ENCODE results near the gene PCGF2.

DNA sequence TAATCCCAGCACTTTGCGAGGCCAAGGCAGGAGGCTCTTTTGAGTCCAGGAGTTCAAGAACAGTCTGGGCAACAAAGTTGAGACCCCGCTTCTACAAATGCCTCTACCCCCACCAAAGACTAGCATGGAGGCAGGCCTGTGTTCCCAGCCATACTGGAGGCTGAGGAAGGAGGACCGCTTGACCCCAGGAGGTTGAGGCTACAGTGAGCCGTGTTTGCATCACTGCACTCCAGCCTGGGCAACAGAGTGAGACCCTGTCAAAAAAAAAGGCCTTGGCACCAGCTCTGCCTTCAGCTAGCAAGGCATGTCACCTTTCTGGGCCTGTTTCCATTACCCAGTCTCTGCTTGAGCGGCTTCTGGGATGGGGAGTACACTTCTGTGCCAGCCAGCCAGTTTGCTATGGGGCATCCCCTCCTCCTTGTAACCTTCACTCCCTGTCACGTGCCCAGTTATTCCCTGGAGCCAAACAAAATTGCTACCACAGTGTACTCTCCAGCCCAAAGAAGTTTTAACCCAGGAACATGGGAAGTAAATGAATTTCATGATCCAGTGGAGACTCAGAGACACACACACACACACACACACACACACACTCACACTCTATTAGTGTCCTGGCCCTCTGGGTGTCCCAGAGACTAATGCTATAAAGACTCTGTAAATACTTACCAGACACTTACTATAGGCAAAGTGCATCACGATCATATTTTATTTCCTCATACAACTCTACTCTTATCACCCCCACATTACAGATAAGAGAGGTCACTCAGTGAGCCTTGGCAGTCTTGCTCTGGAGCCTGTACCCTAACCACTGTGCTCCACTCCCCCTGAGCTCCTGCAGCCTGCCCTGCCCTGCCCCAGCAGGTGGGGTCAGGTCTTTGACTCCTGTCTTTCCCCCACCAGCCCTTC lies 15.5 kb downstream of the PCGF2 start:
- TF ChIP-seq, protein P1, sequence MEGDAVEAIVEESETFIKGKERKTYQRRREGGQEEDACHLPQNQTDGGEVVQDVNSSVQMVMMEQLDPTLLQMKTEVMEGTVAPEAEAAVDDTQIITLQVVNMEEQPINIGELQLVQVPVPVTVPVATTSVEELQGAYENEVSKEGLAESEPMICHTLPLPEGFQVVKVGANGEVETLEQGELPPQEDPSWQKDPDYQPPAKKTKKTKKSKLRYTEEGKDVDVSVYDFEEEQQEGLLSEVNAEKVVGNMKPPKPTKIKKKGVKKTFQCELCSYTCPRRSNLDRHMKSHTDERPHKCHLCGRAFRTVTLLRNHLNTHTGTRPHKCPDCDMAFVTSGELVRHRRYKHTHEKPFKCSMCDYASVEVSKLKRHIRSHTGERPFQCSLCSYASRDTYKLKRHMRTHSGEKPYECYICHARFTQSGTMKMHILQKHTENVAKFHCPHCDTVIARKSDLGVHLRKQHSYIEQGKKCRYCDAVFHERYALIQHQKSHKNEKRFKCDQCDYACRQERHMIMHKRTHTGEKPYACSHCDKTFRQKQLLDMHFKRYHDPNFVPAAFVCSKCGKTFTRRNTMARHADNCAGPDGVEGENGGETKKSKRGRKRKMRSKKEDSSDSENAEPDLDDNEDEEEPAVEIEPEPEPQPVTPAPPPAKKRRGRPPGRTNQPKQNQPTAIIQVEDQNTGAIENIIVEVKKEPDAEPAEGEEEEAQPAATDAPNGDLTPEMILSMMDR (IDR thresholded peaks at IDR 0.05), result no peak
- no peak for TF ChIP-seq POLR2A (IDR thresholded peaks at IDR 0.05)
